Measurements from ENCODE around the gene CAPRIN1.

DNA sequence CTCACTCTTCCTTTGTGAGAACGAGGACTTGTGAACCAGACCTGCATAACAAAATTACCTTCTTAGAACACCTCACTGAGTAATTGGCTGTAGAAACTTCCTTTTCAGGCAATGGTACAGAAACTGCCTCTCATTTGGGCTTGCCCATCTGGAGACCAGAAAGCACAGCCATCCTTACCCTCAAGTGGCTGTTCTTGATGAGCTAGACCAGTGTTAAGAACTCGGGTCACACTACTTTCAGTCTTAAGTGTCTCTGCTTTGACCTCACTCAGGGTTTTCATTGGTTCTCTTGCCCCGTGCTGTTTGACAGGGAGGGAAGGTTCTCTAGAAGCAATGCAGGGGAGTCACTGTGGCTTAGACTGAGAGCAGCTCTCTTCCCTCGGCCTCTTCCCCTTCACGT is 83.2 kb downstream of the CAPRIN1 start:
- TF ChIP-seq, protein P1, sequence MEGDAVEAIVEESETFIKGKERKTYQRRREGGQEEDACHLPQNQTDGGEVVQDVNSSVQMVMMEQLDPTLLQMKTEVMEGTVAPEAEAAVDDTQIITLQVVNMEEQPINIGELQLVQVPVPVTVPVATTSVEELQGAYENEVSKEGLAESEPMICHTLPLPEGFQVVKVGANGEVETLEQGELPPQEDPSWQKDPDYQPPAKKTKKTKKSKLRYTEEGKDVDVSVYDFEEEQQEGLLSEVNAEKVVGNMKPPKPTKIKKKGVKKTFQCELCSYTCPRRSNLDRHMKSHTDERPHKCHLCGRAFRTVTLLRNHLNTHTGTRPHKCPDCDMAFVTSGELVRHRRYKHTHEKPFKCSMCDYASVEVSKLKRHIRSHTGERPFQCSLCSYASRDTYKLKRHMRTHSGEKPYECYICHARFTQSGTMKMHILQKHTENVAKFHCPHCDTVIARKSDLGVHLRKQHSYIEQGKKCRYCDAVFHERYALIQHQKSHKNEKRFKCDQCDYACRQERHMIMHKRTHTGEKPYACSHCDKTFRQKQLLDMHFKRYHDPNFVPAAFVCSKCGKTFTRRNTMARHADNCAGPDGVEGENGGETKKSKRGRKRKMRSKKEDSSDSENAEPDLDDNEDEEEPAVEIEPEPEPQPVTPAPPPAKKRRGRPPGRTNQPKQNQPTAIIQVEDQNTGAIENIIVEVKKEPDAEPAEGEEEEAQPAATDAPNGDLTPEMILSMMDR (conservative IDR thresholded peaks at IDR 0.05 in 1 of 2, IDR thresholded peaks at IDR 0.05 in 1 of 2; ENCODE audit: extremely low read depth in 1 of 2, insufficient read depth in 1 of 2, low read depth in 1 of 2, low read length in 2 of 2), result no peak
- no peak for TF ChIP-seq EZH2 (IDR thresholded peaks at IDR 0.05; ENCODE audit: borderline replicate concordance, low read length)
